ENCODE measurements around the gene SLC2A13. TPM values are rescaled to one million over a fixed set of nuclear protein-coding genes. Genes with fewer than 3 reads are reported as not detected.

The SLC2A13 gene
- total RNA-seq (2021), result 5.1 and 7.0 TPM in 2 replicates
- long read RNA-seq, partial matches to known transcripts, result 0 of 1 reads
- long read RNA-seq, other reads (novel, unspliced or antisense), result 1 of 1 reads

DNA sequence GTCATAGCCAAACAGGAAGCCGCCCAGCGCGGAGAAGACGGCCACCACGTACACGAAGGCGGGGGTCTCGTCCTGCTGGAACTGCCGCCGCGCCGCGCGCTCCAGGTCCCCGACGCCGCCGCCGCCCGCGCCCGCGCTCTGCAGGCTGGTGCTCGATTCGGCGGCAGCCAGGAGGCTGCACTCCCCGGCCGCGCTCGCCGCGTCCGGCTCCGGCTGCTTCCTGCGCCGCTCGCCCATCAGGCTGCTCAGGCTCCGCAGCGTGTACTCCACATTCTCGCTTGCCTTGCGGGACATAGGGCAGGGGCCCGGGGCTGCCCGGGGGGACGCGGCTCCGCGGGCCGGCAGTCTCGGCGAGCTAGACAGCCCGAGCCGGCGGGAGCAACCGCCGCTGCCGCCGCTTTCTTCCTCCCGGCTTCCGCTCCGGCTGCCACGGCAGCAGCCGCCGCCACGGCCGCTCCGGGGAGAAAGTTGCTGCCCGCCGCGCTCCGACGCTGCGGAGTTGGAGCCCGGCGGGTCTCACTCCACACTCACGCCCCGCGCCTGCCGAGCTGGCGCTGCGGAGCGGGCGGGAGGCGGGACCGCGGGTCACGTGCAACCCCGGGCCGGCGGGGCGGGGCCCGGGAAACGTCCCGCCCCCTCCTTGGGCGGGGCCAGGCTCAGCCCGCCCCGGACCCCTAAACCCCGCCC is at the start of gene SLC2A13:
TSS of gene SLC2A13 (minus strand) at position 567 of the 687 bp plus-strand sequence. CDS start at position 294, 273 bp downstream.
- Histone ChIP-seq H2BK20ac (ENCODE audit: low read depth, low read length, poor library complexity, severe bottlenecking) (no peak within 1 kb of the TSS), H3K23ac (ENCODE audit: insufficient read length, low read depth, low read length) (no peak within 1 kb of the TSS), H2BK120ac (ENCODE audit: low read depth, low read length, poor library complexity, severe bottlenecking) (no peak within 1 kb of the TSS), H4K20me1 (ENCODE audit: control insufficient read depth, insufficient read depth, insufficient read length) (no peaks in the 10 kb centered on the region), H3K9ac (ENCODE audit: extremely low read depth, insufficient read length, low read length) (peak within 1 kb of the TSS; percentile 11), H3K4me2 (ENCODE audit: insufficient read depth, insufficient read length, low read length) (peak within 1 kb of the TSS; percentile 65), H3K4me1 (ENCODE audit: insufficient read depth, low read length) (no peaks in the 10 kb centered on the region; the same call in 1 of the 2 replicates), H3K18ac (ENCODE audit: insufficient read length, low read depth, low read length) (no peak within 1 kb of the TSS), H2BK12ac (ENCODE audit: insufficient read length, low read depth, low read length) (no peak within 1 kb of the TSS), H3K79me2 (ENCODE audit: insufficient read depth, low read length) (no peaks in the 10 kb centered on the region; the same call in 1 of the 2 replicates), H3K23me2 (ENCODE audit: insufficient read length, low read depth, low read length, poor library complexity, severe bottlenecking) (peaks cover 4% of the 10 kb centered on the region), H4K5ac (ENCODE audit: insufficient read length, low read depth, low read length) (no peak within 1 kb of the TSS), H3K56ac (ENCODE audit: insufficient read length, low read depth, low read length) (no peak within 1 kb of the TSS), H2AFZ (ENCODE audit: low read length) (peak within 1 kb of the TSS; percentile 59), H2AK5ac (ENCODE audit: insufficient read length, low read length) (no peak within 1 kb of the TSS), H4K8ac (replicated peaks; ENCODE audit: insufficient read length, low read depth, low read length) (no peak within 1 kb of the TSS), H2BK5ac (ENCODE audit: insufficient read length, low read length) (no peak within 1 kb of the TSS), H3K79me1 (ENCODE audit: insufficient read depth, low read depth, low read length, poor library complexity, severe bottlenecking) (no peaks in the 10 kb centered on the region), H3T11ph (ENCODE audit: low read length) (no peak within 1 kb of the TSS), H3K4ac (ENCODE audit: low read depth, low read length) (no peak within 1 kb of the TSS), H4K91ac (ENCODE audit: insufficient read length, low read depth, low read length) (no peak within 1 kb of the TSS), H2BK15ac (ENCODE audit: low read depth, low read length) (no peak within 1 kb of the TSS), H3K14ac (ENCODE audit: insufficient read depth, low read length) (peak within 1 kb of the TSS; percentile 54; the same call in 1 of the 2 replicates), H3K9me3 (ENCODE audit: control insufficient read depth, low read depth, low read length) (no peaks in the 10 kb centered on the region), H3K27me3 (ENCODE audit: insufficient read depth, low read length) (no peaks in the 10 kb centered on the region; the same call in 1 of the 2 replicates), H3K27ac (ENCODE audit: insufficient read length, low read depth, low read length) (no peak within 1 kb of the TSS)
- WGBS (ENCODE audit: extremely low coverage, insufficient read length, low lambda C conversion rate), result no CpG with 5 or more reads among the region's 97 CpGs
- H3K27me3 Mint-ChIP-seq (ENCODE audit: low read depth), result peaks cover 7% of the 10 kb centered on the region
- peak within 1 kb of the TSS; percentile 66 to 84 for H3K4me3 Mint-ChIP-seq
- H3K4me1 Mint-ChIP-seq, result peaks cover 32 to 37% of the 10 kb centered on the region in 2 experiments
- no peaks in the 10 kb centered on the region; a peak in 2 of 5 replicates for H3K9me3 Mint-ChIP-seq
- peaks cover 0 to 1% (median 0%) of the 10 kb centered on the region in 3 experiments; a peak in 2 of 7 replicates for H3K36me3 Mint-ChIP-seq (ENCODE audit: insufficient read depth in 1 of 3, low read depth in 3 of 3)
- peak; percentile 85 for DNase-seq
- H3K27ac Mint-ChIP-seq, result peak within 1 kb of the TSS in 2 of 3 experiments; percentile 49 to 70; a peak in 2 of 7 replicates
- TF ChIP-seq, protein P1, sequence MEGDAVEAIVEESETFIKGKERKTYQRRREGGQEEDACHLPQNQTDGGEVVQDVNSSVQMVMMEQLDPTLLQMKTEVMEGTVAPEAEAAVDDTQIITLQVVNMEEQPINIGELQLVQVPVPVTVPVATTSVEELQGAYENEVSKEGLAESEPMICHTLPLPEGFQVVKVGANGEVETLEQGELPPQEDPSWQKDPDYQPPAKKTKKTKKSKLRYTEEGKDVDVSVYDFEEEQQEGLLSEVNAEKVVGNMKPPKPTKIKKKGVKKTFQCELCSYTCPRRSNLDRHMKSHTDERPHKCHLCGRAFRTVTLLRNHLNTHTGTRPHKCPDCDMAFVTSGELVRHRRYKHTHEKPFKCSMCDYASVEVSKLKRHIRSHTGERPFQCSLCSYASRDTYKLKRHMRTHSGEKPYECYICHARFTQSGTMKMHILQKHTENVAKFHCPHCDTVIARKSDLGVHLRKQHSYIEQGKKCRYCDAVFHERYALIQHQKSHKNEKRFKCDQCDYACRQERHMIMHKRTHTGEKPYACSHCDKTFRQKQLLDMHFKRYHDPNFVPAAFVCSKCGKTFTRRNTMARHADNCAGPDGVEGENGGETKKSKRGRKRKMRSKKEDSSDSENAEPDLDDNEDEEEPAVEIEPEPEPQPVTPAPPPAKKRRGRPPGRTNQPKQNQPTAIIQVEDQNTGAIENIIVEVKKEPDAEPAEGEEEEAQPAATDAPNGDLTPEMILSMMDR (conservative IDR thresholded peaks at IDR 0.05), result no peak
